ACC112 (cell line): ENCODE results near the gene TBC1D17.

Source experiments
- H2AFZ ChIP-seq: fragments of 200-600 bp; sonication (generic); one replicate; pipeline ENCODE4 v1.6.0; 2017; ENCODE audit warnings: antibody characterized with exemption, low read length; ENCODE audit not compliant: unreplicated experiment
- H3K27ac ChIP-seq: fragments of 200-600 bp; sonication (generic); 2 replicates; pipeline ENCODE4 v1.5.1; 2014; ENCODE audit warnings: low read depth, mild to moderate bottlenecking, antibody characterized with exemption, low read length, moderate library complexity
- H3K27me3 ChIP-seq: fragments of 200-600 bp; sonication (generic); 2 replicates; pipeline ENCODE4 v1.6.1; 2014; ENCODE audit warnings: mild to moderate bottlenecking, antibody characterized with exemption, low read length, moderate library complexity, mixed read lengths; ENCODE audit not compliant: insufficient read depth
- H3K36me3 ChIP-seq: fragments of 200-600 bp; sonication (generic); 2 replicates; pipeline ENCODE4 v1.6.1; 2016; ENCODE audit warnings: mild to moderate bottlenecking, antibody characterized with exemption, low read length, moderate library complexity, mixed read lengths; ENCODE audit not compliant: insufficient read depth
- H3K4me1 ChIP-seq: fragments of 200-600 bp; sonication (generic); one replicate; pipeline ENCODE4 v1.6.1; 2016; ENCODE audit warnings: low read length, mixed read lengths; ENCODE audit not compliant: insufficient read depth, unreplicated experiment, control insufficient read depth
- H3K4me3 ChIP-seq: fragments of 200-600 bp; sonication (generic); 2 replicates; pipeline ENCODE4 v1.5.1; 2014; ENCODE audit warnings: mild to moderate bottlenecking, low read depth, low read length
- H3K79me2 ChIP-seq: fragments of 200-600 bp; sonication (generic); one replicate; pipeline ENCODE4 v1.6.0; 2016; ENCODE audit warnings: low read length; ENCODE audit not compliant: control insufficient read depth, unreplicated experiment, insufficient read depth

The TBC1D17 gene

GRCh38 chr19:49849433-49850220 is 27.9 kb upstream of the TBC1D17 start:
- Histone ChIP-seq H3K4me3 (peak overlapping the region; percentile 96), H3K36me3 (no peaks in the 10 kb centered on the region), H2AFZ (no peak overlapping the region), H3K79me2 (peaks cover 26% of the 10 kb centered on the region), H3K27ac (no peak overlapping the region), H3K4me1 (peaks cover 18% of the 10 kb centered on the region), H3K27me3 (no peaks in the 10 kb centered on the region)

- Histone ChIP-seq H3K27ac (peak overlapping the region; percentile 97; the same call in 1 of the 2 replicates), H3K4me1 (peaks cover 18% of the 10 kb centered on the region), H2AFZ (peak overlapping the region; percentile 14), H3K79me2 (peaks cover 26% of the 10 kb centered on the region), H3K4me3 (peak overlapping the region; percentile 96), H3K27me3 (no peaks in the 10 kb centered on the region), H3K36me3 (no peaks in the 10 kb centered on the region)
These were observed 27.3 kb upstream of the TBC1D17 start for GRCh38 chr19:49850221-49850486.

- Histone ChIP-seq H3K79me2 (peaks cover 26% of the 10 kb centered on the region), H3K4me3 (peak within 1 kb of the TSS; percentile 96), H2AFZ (peak within 1 kb of the TSS; percentile 89), H3K27ac (peak within 1 kb of the TSS; percentile 97), H3K27me3 (no peaks in the 10 kb centered on the region), H3K4me1 (peaks cover 18% of the 10 kb centered on the region), H3K36me3 (no peaks in the 10 kb centered on the region)
These were observed 26.8 kb upstream of the TBC1D17 start, which contains the start of gene PTOV1 for GRCh38 chr19:49850487-49851342. Gene PTOV1, plus strand, starts transcription at chr19:49851159.

GRCh38 chr19:49851456-49852259 is 25.8 kb upstream of the TBC1D17 start:
- Histone ChIP-seq H3K27me3 (no peaks in the 10 kb centered on the region), H3K36me3 (no peaks in the 10 kb centered on the region), H2AFZ (no peak overlapping the region), H3K27ac (peak overlapping the region; percentile 97; the same call in 1 of the 2 replicates), H3K4me1 (peaks cover 18% of the 10 kb centered on the region), H3K79me2 (peaks cover 26% of the 10 kb centered on the region), H3K4me3 (peak overlapping the region; percentile 96)

- Histone ChIP-seq H3K4me3 (peak overlapping the region; percentile 96), H3K79me2 (peaks cover 26% of the 10 kb centered on the region)
These were observed 24.8 kb upstream of the TBC1D17 start for GRCh38 chr19:49852631-49853126.

GRCh38 chr19:49853852-49854377 is 23.6 kb upstream of the TBC1D17 start:
- Histone ChIP-seq H3K27ac (no peak overlapping the region), H3K79me2 (peaks cover 26% of the 10 kb centered on the region), H3K36me3 (no peaks in the 10 kb centered on the region), H3K4me3 (no peak overlapping the region), H2AFZ (no peak overlapping the region), H3K27me3 (no peaks in the 10 kb centered on the region), H3K4me1 (peaks cover 16% of the 10 kb centered on the region)

More at GRCh38 chr19:49852631-49853126, 24.8 kb upstream of the TBC1D17 start:
- Histone ChIP-seq H3K4me1 (peaks cover 18% of the 10 kb centered on the region), H3K27ac (no peak overlapping the region), H3K36me3 (no peaks in the 10 kb centered on the region), H3K27me3 (no peaks in the 10 kb centered on the region), H2AFZ (no peak overlapping the region)

GRCh38 chr19:49854378-49855263 is 22.9 kb upstream of the TBC1D17 start:
- H3K36me3 ChIP-seq: no peaks in the 10 kb centered on the region

GRCh38 chr19:49855277-49855675 is 22.2 kb upstream of the TBC1D17 start:
- no peaks in the 10 kb centered on the region for H3K36me3 ChIP-seq
- H3K4me3 ChIP-seq: no peak overlapping the region
- H3K4me1 ChIP-seq: peaks cover 23% of the 10 kb centered on the region
- H2AFZ ChIP-seq: no peak overlapping the region
- H3K27ac ChIP-seq: no peak overlapping the region
- H3K27me3 ChIP-seq: no peaks in the 10 kb centered on the region
- H3K79me2 ChIP-seq: peaks cover 21% of the 10 kb centered on the region

More at GRCh38 chr19:49854378-49855263, 22.9 kb upstream of the TBC1D17 start:
- Histone ChIP-seq H3K4me1 (peaks cover 20% of the 10 kb centered on the region), H3K79me2 (peaks cover 26% of the 10 kb centered on the region), H3K27me3 (no peaks in the 10 kb centered on the region), H2AFZ (no peak overlapping the region), H3K4me3 (no peak overlapping the region), H3K27ac (no peak overlapping the region)

- Histone ChIP-seq H3K4me3 (no peak overlapping the region), H3K4me1 (peaks cover 23% of the 10 kb centered on the region), H3K79me2 (peaks cover 21% of the 10 kb centered on the region), H3K27me3 (no peaks in the 10 kb centered on the region), H3K36me3 (no peaks in the 10 kb centered on the region), H3K27ac (no peak overlapping the region), H2AFZ (no peak overlapping the region)
These were observed 21.6 kb upstream of the TBC1D17 start for GRCh38 chr19:49855676-49856573.
